ENCODE data around the gene GAB1.

The GAB1 gene

GRCh38 chr4:143358923-143359643 lies 22.4 kb downstream of the GAB1 start:
- DNase-seq (ENCODE audit: low read depth) = no peak

DNA sequence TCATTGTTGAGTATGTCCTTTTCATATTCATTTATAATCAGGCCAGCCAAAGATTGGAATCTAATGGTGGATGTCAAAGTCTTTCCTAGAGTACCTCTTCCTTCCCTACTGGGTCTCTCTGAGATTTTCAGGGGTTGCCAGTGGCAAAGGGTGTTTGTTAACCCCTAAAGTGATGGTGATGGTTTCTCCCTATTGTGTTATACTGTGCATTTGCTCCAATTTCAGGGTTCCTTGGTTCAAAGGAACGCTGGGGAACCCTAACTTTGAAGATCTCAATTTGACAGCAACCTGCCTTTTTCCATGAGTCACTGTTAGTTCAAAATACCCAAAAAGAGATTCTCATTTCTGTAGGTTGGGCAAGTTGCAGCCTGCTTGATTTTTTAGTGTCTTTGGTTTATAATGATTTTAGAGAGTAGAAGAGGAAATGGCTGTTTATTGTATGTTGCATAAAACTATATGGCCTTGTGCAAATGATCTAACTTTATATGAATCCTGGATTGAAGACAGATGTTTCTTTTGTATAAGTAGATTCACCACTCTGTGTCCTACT lies 23.0 kb downstream of the GAB1 start:
- DNase-seq (ENCODE audit: low read depth) = no peak

GRCh38 chr4:143360838-143361625 lies 24.4 kb downstream of the GAB1 start:
- no peak for DNase-seq (ENCODE audit: low read depth)

GRCh38 chr4:143362349-143363046 lies 25.8 kb downstream of the GAB1 start:
- DNase-seq (ENCODE audit: low read depth) = no peak

GRCh38 chr4:143363332-143363731 lies 26.7 kb downstream of the GAB1 start:
- no peak for DNase-seq (ENCODE audit: low read depth)

GRCh38 chr4:143364063-143364462 lies 27.4 kb downstream of the GAB1 start:
- no peak for DNase-seq (ENCODE audit: low read depth)

DNA sequence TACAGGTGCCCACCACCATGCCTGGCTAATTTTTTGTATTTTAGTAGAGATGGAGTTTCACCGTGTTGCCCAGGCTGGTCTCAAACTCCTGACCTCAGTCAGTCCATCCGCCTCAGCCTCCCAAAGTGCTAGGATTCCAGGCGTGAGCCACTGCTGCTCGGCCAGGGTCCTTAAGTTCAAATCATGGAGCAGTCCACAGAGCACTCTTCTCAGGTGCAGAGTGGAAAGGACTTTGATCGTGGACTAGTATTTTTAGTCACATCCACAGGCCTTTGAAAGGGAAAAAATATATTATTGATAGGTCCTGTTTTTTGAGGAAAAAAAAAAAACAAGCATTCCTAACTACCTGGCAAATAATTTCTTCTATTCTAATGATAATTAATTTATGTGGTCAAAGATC lies 31.2 kb downstream of the GAB1 start:
- no peak for DNase-seq (ENCODE audit: low read depth)

- DNase-seq (ENCODE audit: low read depth) = no peak
Measured at GRCh38 chr4:143369552-143369951, 32.9 kb downstream of the GAB1 start.

GRCh38 chr4:143372093-143372915 lies 35.6 kb downstream of the GAB1 start:
- DNase-seq (ENCODE audit: low read depth) = no peak

DNA sequence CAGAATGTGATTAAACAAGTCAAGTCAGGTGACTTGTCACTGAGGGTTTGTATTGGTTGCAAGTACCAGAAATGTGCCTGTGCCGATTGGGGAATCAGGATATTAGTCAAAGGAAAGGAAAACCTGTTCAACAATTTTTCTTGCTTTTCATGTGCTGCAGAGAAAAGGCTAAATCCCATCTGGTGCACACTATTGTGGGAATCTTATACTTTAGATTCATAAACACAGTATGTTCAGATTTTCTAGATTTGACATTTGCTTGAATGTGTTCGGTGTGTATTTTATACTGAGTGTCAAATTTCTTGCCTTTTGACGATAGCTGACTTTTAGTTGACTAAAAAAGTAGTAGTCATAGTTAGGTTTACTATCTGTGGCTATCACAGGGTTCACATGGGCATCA lies 37.6 kb downstream of the GAB1 start:
- DNase-seq (ENCODE audit: low read depth) = no peak

DNA sequence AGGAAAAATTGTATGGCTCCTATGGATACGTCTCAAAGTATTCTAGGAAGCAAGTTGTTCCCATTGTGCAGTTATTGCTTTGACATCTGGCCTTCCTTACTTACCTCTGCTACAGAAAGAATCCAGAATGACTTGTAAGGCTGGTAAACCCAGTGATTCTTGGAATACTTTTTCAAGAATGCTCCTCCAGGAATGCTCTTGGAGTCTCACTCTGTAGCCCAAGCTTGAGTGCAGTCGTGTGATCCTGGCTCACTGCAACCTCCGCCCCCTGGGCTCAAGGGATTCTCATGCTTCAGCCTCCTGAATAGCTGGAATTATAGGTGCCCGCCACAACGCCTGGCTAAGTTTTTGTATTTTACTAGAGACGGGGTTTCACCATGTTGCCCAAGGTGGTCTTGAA lies 38.1 kb downstream of the GAB1 start:
- DNase-seq (ENCODE audit: low read depth) = no peak

DNA sequence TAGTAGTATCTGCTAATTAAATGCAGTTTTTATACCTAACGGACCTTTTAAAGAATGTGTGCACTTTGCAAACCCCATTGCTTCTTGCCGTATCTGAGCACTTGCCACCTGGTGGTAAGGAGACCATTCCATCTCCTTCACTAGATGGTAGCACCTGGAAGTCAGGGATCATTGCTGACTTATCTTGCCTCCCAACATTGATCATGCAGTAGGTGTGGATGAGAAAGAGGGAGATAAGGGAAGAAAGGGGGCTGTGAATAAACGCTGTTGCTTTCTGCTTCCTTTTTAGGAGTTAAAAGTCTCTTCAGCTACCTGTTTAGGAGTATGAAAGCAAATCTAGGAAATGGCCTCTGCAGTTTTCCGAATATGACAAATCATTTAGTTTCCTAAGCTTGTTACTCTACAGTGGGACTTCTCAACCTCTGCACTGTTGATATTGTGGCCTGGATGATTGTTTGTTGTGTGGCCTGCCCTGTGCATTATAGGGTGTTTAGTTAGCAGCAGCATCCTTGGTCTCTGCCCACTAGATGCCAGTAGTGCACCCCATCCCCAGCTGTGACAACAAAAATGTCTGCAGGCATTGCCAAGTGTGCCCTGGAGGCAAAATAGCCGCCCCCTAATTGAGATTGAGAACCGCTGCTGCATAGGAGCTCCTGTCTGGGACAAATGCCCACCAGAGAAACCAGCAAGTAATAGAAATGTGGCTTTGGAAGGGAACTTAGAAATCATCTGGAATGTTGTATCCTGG lies 38.8 kb downstream of the GAB1 start:
- no peak for DNase-seq (ENCODE audit: low read depth)

GRCh38 chr4:143377611-143378099 lies 41.0 kb downstream of the GAB1 start:
- DNase-seq (ENCODE audit: low read depth) = no peak

GRCh38 chr4:143380629-143381028 lies 44.0 kb downstream of the GAB1 start:
- DNase-seq (ENCODE audit: low read depth) = no peak

DNA sequence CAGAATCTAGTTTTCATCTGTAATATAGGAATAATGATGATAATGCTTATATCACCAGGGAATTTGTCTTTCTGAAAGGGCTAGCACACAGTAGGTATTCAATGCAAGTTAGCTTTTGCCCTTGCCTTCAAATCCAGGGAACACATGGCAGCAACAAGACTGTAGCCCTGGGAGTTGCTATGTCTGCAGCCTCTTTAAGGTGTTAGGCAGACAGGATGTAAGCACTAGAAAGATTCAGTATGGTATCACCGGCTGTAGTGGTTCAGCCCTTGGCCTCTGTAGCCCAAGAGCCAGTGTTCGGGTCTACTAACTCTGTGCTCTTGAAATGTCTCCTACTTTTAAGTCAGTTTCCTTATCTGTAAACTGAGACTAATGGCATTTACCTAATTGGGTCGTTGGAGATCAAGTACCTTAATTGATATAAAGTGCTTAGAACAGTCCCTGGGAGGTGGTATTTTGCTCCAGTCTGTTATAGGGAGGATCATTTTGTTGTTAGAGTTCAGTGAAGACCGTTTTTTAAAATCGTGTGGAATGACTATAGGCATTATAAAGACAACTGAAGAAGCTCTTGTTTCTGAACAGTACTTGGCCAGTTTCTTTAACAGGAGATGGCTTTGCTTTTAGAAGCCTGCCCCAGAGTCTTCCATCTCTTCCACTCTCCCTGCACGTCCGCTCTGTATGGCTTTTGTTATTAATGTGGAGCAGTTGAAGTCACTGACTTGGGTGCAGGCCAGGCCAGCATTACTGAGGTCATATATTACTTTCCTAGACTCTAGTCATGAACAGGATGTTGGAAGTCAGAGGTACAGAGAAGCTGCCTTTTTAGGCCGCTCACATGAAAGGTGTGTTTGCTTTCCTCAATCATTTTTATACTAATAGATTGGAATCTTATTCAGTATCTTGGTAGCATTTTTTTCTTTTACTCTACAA lies 44.8 kb downstream of the GAB1 start:
- DNase-seq (ENCODE audit: low read depth) = peak; percentile 75

- no peak for DNase-seq (ENCODE audit: low read depth)
Measured at GRCh38 chr4:143382596-143382995, 45.9 kb downstream of the GAB1 start.

- DNase-seq (ENCODE audit: low read depth) = no peak
Measured at GRCh38 chr4:143383005-143383574, 46.4 kb downstream of the GAB1 start.

DNA sequence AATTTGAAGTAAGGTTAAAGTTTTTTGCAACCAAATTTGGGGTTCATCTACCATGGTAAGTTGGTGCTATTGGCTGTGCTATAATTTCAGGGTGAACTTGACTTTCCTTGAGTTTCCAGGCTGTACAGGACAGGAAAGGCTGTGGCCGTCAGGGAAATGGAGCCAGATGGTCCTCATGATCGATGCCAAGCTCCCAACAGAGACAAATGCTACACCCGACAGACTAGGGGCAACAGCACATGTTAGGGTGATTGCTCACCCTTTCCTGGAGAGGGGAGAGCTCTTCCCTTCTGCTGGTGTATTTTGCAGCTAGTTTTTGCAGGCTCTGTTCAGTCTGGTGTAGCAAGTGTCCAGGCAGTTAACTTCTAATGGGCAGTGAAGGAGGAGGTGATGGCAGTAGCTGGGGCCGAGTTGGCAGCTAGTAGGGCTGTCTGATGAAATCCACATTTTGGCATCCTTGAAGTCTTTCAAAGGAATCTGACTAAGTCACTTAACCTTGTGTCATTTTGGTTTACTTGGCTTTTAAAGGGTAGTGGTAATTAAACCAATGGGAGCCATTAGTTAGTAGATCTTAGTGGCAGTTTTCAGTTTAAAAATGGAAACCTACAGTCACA lies 47.8 kb downstream of the GAB1 start:
- peak; percentile 63 for DNase-seq (ENCODE audit: low read depth)

GRCh38 chr4:143386812-143387211 lies 50.1 kb downstream of the GAB1 start:
- DNase-seq (ENCODE audit: low read depth) = no peak
